DLD1 (cell line): ENCODE measurements around the gene COG8.
"Not testable (repeated sequence)": the region's sequence is repeated elsewhere in the genome, so short reads cannot be mapped to it uniquely, and the experiment has no call there.

ENCODE experiments used
- in situ Hi-C: cut with HindIII; loops from 2 replicates; pipeline ENCODE4 v1.10.0; 2017; ENCODE audit warnings: low sequenced_read_pairs

The COG8 gene

DNA sequence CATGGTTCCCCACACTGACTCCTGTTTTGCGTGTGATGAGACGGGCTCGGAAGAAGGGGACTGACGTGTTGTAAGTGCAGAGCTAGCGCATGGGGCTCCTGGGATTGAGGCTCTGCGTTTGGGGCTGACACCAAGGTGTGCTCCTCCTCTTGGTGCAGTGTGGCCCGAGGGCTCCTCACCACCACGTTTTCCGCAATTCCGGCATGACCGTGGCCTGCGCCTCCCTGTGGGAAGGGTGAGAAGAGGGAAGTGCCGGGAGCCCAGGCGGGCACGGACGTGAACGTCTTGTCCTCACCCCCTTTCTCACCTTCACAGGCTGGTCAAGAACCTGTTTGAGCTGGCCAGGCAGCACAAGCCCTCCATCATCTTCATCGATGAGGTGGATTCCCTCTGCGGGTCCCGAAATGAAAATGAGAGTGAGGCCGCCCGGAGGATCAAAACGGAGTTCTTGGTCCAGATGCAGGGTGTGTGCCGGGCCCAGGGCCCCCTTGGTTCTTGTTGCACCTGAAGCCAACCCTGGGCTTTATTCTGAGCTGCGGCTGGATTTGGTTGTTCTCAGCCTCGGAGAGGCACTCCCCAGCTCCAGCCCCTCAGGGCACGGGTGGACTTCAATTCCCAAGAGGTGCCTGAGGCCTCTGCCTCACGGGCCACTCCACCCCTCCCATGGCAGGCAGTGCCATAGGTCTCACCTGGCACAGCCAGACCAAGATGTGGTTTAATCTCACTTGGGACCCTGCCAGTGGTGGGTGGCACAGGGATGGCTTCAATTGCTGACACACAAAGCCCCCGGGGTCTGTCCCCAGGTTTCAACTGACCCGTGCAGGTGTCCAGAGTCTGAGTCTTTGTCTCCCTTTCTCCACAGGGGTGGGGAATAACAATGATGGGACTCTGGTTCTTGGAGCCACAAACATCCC is 19.3 kb downstream of the COG8 start:
- in situ Hi-C loops = no loop called here

DNA sequence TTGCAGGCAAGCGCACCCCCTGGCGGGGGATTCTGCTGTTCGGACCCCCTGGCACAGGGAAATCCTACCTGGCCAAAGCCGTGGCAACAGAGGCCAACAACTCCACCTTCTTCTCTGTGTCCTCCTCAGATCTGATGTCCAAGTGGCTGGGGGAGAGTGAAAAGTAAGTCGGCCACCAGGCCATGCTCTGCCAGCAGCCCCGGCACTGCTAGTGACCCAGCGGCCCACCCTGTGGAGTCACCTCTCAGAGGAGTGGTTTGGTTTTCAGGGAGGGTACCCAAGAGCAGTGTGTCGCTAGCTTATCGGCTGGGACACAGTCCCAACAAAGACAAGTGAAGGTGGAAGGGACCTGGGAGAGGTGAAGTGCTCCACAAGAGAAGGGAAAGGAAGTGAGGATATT is 20.0 kb downstream of the COG8 start:
- in situ Hi-C loops = no loop called here

DNA sequence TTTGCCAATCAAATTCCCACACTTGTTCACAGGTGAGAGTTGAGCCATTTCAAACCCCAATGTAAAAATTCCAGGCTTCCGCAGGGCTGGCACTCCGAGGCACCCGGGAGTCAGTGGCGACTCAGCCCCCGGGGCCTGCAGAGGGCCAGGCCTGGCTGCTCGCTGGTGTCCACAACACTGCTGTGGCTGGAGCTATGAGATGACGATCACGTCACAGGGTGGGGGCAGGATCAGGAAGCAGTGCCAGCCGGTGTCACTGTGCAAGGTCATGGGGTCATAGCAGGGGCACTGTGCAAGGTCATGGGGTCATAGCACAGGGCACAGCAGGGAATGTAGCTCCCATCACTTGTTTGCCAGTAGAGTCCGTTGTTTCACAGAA is 20.5 kb downstream of the COG8 start:
- in situ Hi-C loops = no loop called here

DNA sequence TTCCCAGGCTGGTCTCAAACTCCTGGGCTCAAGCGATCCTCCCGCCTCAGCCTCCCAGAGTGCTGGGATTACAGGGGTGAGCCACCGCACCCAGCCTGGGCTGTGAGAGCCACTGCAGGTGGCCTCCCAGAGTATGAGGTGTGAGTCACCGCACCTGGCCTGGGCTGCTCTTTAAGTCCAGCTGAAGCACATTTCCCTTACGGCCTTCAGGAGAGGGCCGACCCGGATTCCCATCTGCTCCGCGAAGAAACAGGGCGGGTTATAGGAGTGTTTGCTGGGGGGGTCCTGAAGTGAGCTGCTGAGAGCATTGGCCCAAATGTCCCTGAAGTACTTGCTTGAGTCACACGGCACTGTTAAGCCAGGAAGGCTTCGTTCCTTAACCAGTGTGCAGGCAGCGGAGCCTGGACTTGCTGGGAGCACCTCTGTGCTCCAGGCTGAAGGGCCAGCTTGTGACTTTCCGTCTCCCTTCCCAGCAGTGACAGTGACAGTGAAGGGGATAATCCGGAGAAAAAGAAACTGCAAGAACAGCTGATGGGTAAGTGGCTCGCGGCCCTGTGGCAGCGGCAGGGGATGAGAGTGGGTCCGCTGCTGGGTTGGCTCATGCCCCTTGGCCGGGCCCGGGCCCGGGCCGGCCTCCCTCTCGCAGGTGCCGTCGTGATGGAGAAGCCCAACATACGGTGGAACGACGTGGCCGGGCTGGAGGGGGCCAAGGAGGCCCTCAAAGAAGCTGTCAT is 21.0 kb downstream of the COG8 start:
- in situ Hi-C loops = no loop called here

DNA sequence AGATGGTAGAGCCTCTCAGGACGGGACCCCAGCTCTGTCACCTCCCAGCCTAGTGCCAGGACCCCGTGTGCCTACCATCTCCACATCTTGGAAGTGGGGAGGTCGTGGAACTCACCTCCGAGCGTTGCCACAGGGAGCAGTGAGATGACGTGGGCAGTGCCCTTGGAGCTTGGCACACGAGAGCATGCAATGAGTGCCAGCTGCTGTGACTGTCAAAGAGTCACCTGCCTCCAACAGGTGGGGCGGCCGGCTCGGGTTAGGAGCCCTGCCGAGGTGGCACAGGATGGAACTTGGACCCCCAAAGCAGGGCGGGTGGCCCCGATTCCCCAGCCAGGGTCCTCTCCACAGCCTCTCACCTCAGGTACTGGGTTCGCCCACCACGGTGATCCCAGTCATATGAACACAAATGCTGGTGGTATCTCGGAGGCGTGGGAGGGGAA is 22.7 kb downstream of the COG8 start:
- in situ Hi-C loops = no loop called here

DNA sequence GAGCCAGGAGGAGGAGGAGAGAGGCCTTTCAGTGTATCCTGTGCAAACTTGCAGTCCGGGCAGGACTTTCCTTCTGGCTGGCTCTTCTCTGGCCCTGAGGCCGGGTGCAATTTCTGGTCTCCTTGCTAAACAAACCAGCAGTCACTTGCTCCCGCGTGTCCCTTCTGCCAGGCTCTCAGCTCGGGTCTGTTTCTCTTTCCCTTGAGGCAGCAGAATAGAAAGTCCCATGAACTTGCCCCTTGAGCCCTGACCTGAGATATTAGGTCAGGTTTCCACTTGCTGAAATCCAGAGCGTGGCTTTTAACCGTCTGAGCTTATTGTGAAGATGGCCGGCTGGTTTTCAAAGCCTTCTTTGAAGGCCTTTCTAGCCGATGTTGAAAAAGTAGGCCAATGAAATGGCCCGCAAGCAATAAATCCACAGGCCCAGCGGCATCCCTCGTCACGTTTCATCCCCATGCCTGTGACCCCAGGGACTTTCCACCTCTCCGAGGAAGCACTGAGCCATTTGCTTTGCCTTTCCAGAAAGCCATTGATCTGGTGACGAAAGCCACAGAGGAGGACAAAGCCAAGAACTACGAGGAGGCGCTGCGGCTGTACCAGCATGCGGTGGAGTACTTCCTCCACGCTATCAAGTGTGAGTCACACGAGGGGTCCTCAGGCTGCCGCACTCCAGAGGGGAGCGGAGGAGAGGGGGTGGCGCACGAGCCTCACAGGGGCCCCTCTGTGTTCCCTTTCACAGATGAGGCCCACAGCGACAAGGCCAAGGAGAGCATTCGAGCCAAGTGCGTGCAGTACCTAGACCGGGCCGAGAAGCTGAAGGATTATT is 23.7 kb downstream of the COG8 start:
- in situ Hi-C loops = no loop called here

DNA sequence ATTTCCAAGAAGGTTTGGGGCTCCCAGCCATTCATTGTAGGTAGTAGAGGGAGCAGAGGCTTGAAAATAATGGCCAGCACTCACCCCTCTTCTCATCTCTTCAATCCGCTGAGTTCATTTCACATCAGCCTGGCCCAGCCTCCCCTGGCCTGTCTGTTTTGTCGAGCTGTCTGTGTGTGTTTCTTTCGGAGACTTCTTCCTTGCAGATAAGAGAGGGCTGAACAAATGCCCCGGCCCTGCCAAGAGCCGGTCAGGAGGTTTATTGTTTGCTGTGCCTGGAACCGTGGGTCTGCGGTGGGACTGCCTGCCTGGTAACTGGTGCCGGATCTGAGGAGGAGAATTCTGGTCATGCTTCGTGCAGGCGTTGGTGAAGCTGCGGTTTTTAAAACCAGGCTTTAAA is 24.8 kb downstream of the COG8 start:
- in situ Hi-C loops = no loop called here

DNA sequence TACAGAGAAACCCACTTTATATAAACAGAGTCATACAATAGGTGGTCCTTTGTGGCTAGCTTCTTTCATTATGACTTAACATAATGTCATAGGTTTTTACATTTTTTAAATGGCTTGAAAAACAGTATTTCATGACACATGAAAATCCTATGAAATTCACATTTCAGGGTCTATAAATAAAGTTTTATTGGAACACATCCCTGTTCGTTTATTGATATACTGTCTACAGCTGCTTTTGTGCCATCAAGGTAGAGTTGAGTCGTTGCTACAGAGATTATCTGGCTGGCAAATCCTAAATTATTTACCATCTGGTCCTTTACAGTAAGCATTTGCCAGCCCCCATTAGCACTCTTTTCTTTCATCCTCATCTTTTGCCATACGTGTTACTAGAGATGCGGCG is 25.9 kb downstream of the COG8 start:
- in situ Hi-C loops = no loop called here

DNA sequence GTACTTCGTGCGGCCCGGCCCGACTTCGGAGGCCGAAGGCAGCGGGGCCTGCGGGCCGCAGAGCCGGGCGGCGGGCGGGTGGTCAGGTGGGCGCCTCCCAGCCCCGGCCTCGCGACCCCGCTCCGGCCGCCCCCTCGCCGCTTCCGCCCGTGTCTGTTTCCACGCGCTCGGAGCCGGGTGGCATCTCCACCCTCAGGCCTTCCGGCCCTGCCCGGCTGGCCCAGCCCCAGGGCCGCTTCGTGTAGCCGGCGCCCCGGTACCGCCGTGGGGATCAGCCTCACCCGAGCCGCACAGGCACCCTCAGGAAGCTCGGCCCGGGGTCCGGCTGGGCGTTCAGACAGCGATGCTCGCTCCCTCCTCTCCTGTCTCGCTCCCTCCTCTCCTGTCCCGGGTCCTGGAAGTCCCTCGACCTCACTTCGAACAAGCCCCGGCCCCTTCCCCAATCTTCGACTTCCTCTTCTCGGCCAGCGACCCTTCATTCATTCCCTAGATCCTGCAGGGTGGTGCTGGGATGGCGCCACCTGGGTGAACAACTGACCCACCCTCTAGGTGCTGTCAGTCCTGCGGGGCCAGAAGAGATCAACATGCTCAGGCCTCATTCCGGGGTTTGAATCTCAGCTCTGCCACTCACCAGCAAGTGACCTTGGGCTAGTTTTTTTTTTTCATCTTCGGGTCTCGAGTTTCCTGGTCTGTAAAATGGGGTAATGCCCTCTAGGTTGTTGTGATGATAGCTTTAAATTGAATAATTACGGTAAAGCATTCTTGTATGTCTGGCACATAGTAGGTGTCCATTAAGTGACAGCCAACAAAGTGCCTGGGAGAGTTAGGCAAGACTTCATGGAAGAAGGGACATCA is 27.6 kb downstream of the COG8 start:
- in situ Hi-C loops = no loop called here

DNA sequence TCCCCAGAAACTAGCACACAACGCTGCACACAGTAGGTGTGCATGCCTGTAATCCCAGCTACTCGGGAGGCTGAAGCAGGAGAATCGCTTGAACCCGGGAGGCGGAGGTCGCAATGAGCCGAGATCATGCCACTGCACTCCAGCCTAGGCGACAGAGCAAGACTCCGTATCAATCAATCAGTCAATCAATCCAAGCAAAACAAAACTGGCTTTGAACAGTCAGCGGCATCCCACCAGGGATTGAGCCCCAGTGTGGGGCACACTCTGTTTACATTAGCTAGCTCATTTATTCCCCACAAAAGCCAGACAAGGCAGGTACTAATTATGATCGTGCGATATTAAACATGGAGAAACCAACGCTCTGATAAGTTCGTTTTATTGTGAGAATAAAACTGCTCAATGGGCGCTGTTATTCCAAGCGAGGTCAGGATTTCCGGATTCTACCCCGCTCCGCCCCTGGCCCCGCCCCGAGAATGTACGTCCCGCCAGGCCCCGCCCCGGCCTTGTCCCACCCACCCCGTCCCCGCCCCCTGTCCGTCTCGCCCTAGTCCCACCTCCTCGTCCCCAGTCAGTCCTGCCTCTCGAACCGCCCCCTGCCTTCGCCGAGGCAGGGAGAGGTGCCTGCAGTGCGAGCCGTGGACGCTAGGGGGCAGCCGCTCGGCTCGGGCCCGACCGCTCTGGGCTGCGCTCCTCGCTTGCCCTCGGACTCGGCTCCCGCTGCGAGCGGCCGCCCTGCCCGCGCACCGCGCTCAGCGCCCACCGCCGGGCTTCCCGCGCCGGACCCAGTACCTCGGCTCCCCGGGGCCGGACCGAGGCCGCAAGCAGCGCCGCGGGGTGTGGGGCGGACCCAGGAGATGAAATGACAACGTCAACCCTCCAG is 28.5 kb downstream of the COG8 start, which contains the start of gene VPS4A:
TSS of gene VPS4A (plus strand) at position 698 of the 880 bp plus-strand sequence. CDS start at position 860, 162 bp downstream.
- in situ Hi-C loops = no loop called here

DNA sequence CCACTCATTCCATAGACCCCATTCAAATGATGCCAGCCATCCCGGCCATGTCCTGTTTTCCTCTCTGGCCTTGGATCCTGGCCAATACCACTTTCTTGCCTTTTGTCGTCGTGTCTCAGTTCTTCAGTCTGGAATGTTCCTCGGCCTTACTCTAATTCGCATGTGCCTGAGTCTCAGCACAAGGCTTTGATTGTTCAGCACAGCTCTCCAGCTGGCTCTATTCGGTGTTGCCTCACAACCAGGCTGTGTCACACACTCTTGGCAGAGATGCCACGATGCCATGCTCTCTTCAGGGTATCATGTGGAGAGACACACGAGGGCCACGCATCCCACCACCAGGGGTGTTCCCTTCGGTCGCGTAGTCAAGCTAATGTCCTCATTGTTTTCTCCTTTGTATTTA is 30.0 kb downstream of the COG8 start:
- in situ Hi-C loops = loop anchor here (10.0 kb wide), 1 partner anchor 145 kb away; no protein-coding TSS in a partner anchor

DNA sequence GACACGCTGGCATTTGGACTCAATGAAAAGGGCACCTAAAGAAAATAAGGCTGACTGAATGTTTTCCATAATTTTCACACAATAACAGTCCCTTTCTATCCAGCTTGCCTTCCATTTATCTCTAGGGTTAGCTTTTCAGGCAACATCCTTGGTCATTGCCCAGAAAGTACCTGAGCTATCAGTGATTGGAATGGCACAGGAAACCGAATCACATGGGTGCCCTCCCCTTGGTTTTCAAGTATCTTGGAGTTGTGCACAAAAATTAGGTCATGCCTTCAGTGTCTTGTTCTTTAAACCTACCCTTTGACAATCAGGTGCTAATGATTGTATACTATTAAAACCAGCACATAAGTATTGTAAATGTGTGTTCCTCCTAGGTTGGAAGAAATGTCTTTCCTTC is 31.5 kb downstream of the COG8 start:
- in situ Hi-C loops = loop anchor here (10.0 kb wide), 1 partner anchor 143 kb away; no protein-coding TSS in a partner anchor

DNA sequence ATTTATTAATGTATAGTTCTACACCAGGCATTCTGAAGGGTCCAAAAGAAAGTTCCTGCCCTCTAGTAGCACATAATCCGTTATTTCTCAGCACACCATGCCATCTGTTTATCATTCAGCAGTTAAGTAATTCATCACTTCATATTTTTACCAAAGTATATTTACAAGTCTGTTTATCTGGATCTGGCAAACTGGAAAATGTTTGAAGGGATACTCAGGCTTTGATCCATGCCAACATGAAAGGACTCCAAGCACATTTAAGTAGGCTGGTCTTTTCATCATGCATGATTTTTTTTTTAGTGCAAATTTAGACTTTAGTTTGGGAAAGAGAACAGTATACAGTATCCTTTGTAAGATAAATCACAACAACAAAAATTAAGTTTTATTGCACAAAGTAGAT is 32.3 kb downstream of the COG8 start:
- in situ Hi-C loops = loop anchor here (10.0 kb wide), 1 partner anchor 142 kb away; no protein-coding TSS in a partner anchor

DNA sequence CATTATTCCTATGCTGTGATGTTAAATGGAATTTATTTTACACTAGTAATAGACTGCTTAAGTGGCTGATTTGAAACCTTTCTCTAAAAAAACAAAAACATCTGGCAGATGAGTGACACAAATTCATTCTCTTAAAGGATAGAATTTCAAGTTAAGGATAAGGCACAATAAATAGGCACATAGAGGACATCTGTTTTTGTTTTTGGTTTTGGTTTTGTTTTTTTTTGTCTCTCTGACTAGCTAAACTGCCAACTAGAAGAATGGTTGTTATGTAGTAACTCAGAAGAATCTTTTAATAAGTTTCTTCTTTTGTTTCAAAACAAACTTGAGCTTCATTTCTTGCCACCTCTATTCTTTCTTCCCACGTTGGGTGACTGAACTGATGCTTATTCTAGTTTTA is 33.3 kb downstream of the COG8 start:
- in situ Hi-C loops = loop anchor here (10.0 kb wide), 1 partner anchor 141 kb away; no protein-coding TSS in a partner anchor

DNA sequence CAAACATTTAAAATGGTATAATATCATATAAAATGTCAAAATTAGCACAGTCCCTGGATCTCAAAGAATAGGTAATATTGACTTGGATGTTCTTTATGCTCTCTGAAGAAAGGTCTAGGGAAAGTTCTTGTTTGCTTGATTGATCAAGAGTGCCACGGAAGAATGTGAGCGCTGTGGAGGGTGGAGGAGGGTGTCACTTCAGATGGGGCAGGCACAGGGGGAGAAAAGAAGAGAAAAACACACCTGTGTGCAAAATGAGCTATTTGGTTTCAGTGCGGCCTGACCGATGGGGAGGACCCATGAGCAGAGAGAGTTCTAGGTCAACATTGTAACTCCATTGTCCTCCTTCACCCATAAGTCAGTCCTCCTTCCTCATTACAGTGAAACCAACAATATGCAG is 37.1 kb downstream of the COG8 start:
- in situ Hi-C loops = loop anchor here (10.0 kb wide), 1 partner anchor 138 kb away; no protein-coding TSS in a partner anchor

DNA sequence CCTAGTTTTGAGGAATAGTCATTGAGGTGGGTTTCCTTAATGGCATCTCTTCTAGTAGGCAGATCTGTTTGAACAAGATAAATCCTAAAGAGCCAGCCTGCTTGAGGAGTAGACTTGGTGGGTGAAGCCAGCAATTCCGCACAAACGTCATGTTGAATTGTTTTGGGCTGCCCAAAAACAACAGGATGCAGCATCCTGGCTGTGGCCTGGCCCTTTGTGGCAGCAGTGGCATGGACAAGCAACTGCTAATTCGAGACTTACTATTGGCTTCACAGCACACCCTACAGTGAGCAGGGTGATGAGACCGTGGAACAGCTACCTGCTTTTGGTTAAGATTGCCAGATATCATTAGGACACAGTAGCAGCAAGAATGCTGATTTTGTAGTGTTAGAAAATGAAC is 37.5 kb downstream of the COG8 start:
- in situ Hi-C loops = loop anchor here (10.0 kb wide), 1 partner anchor 137 kb away; no protein-coding TSS in a partner anchor

DNA sequence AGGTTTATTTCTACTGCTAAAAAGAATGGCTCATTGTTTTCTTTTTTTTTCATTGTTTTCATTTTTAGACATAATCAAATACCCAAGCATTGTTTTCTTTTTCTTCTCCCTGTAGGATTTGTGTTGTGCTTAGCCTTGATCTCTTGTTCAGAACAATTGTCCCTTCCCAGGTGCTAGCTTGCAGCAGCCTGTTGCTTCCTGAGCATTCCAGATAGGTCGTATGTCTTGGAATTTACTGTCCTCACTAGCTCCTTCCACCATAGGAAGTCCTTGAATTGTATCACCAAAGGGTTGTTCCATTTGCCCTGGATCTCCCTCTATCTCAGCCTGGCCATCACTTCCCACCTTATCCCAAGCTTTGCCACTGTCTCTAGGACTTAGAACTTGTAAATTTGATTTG is 38.2 kb downstream of the COG8 start:
- in situ Hi-C loops = loop anchor here (10.0 kb wide), 1 partner anchor 136 kb away; no protein-coding TSS in a partner anchor

DNA sequence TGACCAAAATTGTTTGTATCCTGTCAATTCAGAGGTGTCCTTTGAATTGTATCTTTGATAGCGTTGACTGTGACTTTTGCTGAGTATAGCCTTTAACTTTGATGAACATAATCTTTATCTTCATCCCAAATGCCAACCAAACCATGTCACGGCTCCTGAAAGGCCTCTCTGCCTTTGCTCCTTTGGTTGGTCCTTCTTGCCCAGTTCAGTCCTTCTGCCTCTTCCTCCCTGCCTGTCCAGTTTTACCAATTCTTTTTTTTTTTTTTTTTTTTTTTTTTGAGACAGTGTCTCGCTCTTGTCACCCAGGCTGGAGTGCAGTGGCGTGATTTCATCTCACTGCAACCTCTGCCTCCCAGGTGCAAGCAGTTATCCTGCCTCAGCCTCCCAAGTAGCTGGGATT is 41.1 kb downstream of the COG8 start:
- in situ Hi-C loops = no loop called here

DNA sequence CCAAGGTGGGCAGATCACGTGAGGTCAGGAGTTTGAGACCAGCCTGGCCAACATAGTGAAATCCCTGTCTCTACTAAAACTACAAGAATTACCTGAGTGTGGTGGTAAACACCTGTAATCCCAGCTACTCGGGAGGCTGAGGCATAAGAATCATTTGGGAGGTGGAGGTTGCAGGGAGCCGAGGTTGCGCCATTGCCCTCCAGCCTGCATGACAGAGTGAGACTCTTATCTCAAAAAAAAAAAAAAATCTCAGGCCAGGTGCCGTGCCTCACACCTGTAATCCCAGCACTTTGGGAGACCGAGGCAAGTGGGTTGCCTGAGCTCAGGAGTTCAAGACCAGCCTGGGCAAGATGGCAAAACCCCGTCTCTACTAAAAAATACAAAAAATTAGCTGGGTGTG is 42.6 kb downstream of the COG8 start:
- in situ Hi-C loops = not testable (repeated sequence)
